Mesenchymal stem cell (in vitro differentiated cells and primary cell): ENCODE data around the gene AGPAT1.

ENCODE experiments used
- DNase-seq: peaks from one replicate; pipeline ENCODE4 v3.0.0-alpha.2; 2013
- H2AFZ ChIP-seq: one replicate; pipeline ENCODE4 v1.6.1; 2013; ENCODE audit warnings: low read depth, mild to moderate bottlenecking, control low read depth, inconsistent platforms, low read length, moderate library complexity
- H2AK5ac ChIP-seq: 2 replicates; pipeline ENCODE4 v1.6.1; 2013; ENCODE audit warnings: low read length, moderate library complexity, mild to moderate bottlenecking, inconsistent platforms; ENCODE audit not compliant: severe bottlenecking
- H2BK120ac ChIP-seq: one replicate; pipeline ENCODE4 v1.6.1; 2013; ENCODE audit warnings: low read depth, mild to moderate bottlenecking, inconsistent platforms, low read length, moderate library complexity
- H2BK12ac ChIP-seq, 2 experiments: one replicate each; pipeline ENCODE4 v1.6.1; 2013; ENCODE audit warnings: inconsistent platforms in 2 of 2, low read length in 2 of 2, mild to moderate bottlenecking in 2 of 2, moderate library complexity in 2 of 2, control low read depth in 1 of 2
- H2BK15ac ChIP-seq: one replicate; pipeline ENCODE4 v1.6.1; 2013; ENCODE audit warnings: mild to moderate bottlenecking, low read depth, inconsistent platforms; ENCODE audit not compliant: poor library complexity, severe bottlenecking
- H2BK5ac ChIP-seq: 2 replicates; pipeline ENCODE4 v1.6.1; 2013; ENCODE audit warnings: low read depth, mild to moderate bottlenecking, low read length, control low read depth, inconsistent platforms; ENCODE audit not compliant: poor library complexity, severe bottlenecking
- H3K14ac ChIP-seq, 2 experiments: one replicate each; pipeline ENCODE4 v1.6.1; 2013; ENCODE audit warnings: inconsistent platforms in 2 of 2, low read length in 2 of 2, control low read depth in 1 of 2, mild to moderate bottlenecking in 1 of 2, moderate library complexity in 1 of 2
- H3K18ac ChIP-seq, 2 experiments: one replicate each; pipeline ENCODE4 v1.6.1; 2013; ENCODE audit warnings: inconsistent platforms in 2 of 2, low read length in 2 of 2, control low read depth in 1 of 2, low read depth in 1 of 2, mild to moderate bottlenecking in 1 of 2
- H3K23ac ChIP-seq, 2 experiments: one replicate each; pipeline ENCODE4 v1.6.1; 2013; ENCODE audit warnings: inconsistent platforms in 2 of 2, low read length in 2 of 2, mild to moderate bottlenecking in 2 of 2, moderate library complexity in 2 of 2, control low read depth in 1 of 2
- H3K27ac ChIP-seq: 2 replicates; pipeline ENCODE4 v1.5.1; 2013; ENCODE audit warnings: mild to moderate bottlenecking, moderate library complexity, low read length, control low read depth, inconsistent platforms; ENCODE audit not compliant: poor library complexity, severe bottlenecking
- H3K27me3 ChIP-seq, 2 experiments: 2 replicates each; pipeline versions ENCODE4 v1.6.1 to v1.7.0; 2013; ENCODE audit warnings: low read length in 2 of 2, mild to moderate bottlenecking in 2 of 2, moderate library complexity in 2 of 2, control low read depth in 1 of 2, inconsistent platforms in 1 of 2; ENCODE audit not compliant: control insufficient read depth in 1 of 2, insufficient read depth in 1 of 2
- H3K36me3 ChIP-seq, 2 experiments: 2 replicates each; pipeline versions ENCODE4 v1.6.1 to v1.7.0; 2013; ENCODE audit warnings: low read length in 2 of 2, control low read depth in 1 of 2, inconsistent platforms in 1 of 2, low read depth in 1 of 2, mild to moderate bottlenecking in 1 of 2; ENCODE audit not compliant: insufficient read depth in 2 of 2, control insufficient read depth in 1 of 2
- H3K4ac ChIP-seq, 2 experiments: one replicate each; pipeline ENCODE4 v1.6.1; 2013; ENCODE audit warnings: inconsistent platforms in 2 of 2, low read length in 2 of 2, mild to moderate bottlenecking in 2 of 2, moderate library complexity in 2 of 2, control low read depth in 1 of 2, low read depth in 1 of 2
- H3K4me1 ChIP-seq: 2 replicates; pipeline ENCODE4 v1.6.1; 2013; ENCODE audit warnings: low read depth, low read length, control low read depth; ENCODE audit not compliant: control insufficient read depth, insufficient read depth
- H3K4me2 ChIP-seq: 2 replicates; pipeline ENCODE4 v1.6.1; 2013; ENCODE audit warnings: low read length, mild to moderate bottlenecking, inconsistent platforms; ENCODE audit not compliant: poor library complexity, severe bottlenecking
- H3K4me3 ChIP-seq, 2 experiments: 2 replicates each; pipeline versions ENCODE4 v1.5.1 to v1.7.0; 2013; ENCODE audit warnings: low read length in 2 of 2, mild to moderate bottlenecking in 2 of 2, control low read depth in 1 of 2, low read depth in 1 of 2; ENCODE audit not compliant: insufficient read depth in 1 of 2
- H3K79me1 ChIP-seq: replicated peaks from 2 replicates; pipeline ENCODE4 v1.6.1; 2013; ENCODE audit warnings: mild to moderate bottlenecking, control low read depth, low read length, inconsistent platforms; ENCODE audit not compliant: poor library complexity, severe bottlenecking
- H3K9ac ChIP-seq: 2 replicates; pipeline ENCODE4 v1.7.0; 2013; ENCODE audit warnings: mild to moderate bottlenecking, low read length, moderate library complexity
- H3K9me3 ChIP-seq: 2 replicates; pipeline ENCODE4 v1.7.0; 2013; ENCODE audit warnings: mild to moderate bottlenecking, low read length; ENCODE audit not compliant: control insufficient read depth
- H4K8ac ChIP-seq: one replicate; pipeline ENCODE4 v1.6.1; 2013; ENCODE audit warnings: inconsistent platforms, mild to moderate bottlenecking, low read length, moderate library complexity
- H4K91ac ChIP-seq: one replicate; pipeline ENCODE4 v1.6.1; 2013; ENCODE audit warnings: mild to moderate bottlenecking, low read length, inconsistent platforms
- WGBS: methylation state at CpG from one replicate; pipeline ENCODE4 v1.1.7; 2013; ENCODE audit warnings: mixed read lengths; 5-methylcytosine and 5-hydroxymethylcytosine counted together

Gene AGPAT1

DNA sequence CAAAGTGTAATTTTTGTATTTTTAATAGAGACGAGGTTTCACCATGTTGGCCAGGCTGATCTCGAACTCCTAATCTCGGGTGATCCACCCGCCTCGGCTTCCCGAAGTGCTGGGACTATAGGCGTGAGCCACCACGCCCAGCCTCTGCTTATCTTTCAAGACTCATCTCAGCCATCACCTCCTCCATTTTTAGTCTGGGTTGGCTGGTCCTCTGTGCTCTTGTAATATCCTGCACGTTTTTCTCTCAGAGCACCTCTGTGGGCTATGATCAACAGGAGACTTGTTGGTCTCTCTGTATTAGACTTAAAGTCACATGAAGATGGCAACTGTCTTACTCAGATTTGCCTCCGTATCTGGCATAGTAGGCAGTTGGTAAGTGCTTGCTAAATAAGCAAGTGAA, 40.4 kb upstream of the AGPAT1 start:
- Histone ChIP-seq H2AK5ac (no peak overlapping the region), H3K36me3 (peaks cover 0 to 2% of the 10 kb centered on the region in 2 experiments), H3K4me3 (no peak overlapping the region), H2BK120ac (no peak overlapping the region), H3K4me2 (no peak overlapping the region), H3K27ac (no peak overlapping the region), H3K79me1 (no peaks in the 10 kb centered on the region), H3K14ac (no peak overlapping the region), H4K91ac (no peak overlapping the region), H3K9ac (no peak overlapping the region), H2BK12ac (no peak overlapping the region), H2AFZ (no peak overlapping the region), H4K8ac (no peak overlapping the region), H2BK15ac (no peak overlapping the region), H3K4ac (no peak overlapping the region), H3K27me3 (peaks cover 44 to 51% of the 10 kb centered on the region in 2 experiments), H3K23ac (no peak overlapping the region), H3K9me3 (no peaks in the 10 kb centered on the region), H2BK5ac (no peak overlapping the region), H3K18ac (no peak overlapping the region), H3K4me1 (no peaks in the 10 kb centered on the region)
- 89% methylated on average over 10 of the region's 10 CpGs for WGBS
- DNase-seq: no peak

DNA sequence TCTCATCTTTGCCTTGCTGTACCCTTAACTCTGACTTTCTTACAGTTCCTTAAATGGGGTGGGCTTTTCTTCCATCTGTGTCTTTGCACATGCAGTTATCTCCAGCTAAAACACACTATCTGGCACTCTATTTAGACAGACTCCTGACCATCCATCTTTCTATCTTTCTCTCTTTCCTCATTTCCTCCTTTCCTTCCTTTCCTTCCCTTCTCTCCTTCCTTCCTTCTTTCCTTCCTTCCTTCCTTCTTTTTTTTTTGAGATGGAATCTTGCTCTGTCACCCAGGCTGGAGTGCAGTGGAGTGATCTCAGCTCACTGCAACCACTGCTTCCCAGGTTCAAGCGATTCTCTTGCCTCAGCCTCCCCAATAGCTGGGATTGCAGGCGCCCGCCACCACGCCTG, 39.7 kb upstream of the AGPAT1 start:
- Histone ChIP-seq H3K4me1 (no peaks in the 10 kb centered on the region), H3K27me3 (peaks cover 44% of the 10 kb centered on the region in 2 experiments), H2BK12ac (no peak overlapping the region), H3K36me3 (peaks cover 0 to 2% of the 10 kb centered on the region in 2 experiments), H2BK15ac (no peak overlapping the region), H3K4me2 (no peak overlapping the region), H3K14ac (no peak overlapping the region), H3K18ac (no peak overlapping the region), H3K9ac (no peak overlapping the region), H3K4me3 (no peak overlapping the region), H4K91ac (no peak overlapping the region), H2AFZ (no peak overlapping the region), H3K23ac (no peak overlapping the region), H2BK5ac (no peak overlapping the region), H3K79me1 (no peaks in the 10 kb centered on the region), H4K8ac (no peak overlapping the region), H3K4ac (no peak overlapping the region), H3K27ac (no peak overlapping the region), H2BK120ac (no peak overlapping the region), H3K9me3 (no peaks in the 10 kb centered on the region), H2AK5ac (no peak overlapping the region)
- WGBS: 100% methylated on average over 4 of the region's 4 CpGs
- no peak for DNase-seq

- H3K9me3 ChIP-seq: no peaks in the 10 kb centered on the region
- no peaks in the 10 kb centered on the region for H3K79me1 ChIP-seq
- no peak overlapping the region for H2BK120ac ChIP-seq
- H3K23ac ChIP-seq: no peak overlapping the region
- H3K27me3 ChIP-seq: peaks cover 29 to 31% of the 10 kb centered on the region in 2 experiments
- H3K27ac ChIP-seq: no peak overlapping the region
- no peak overlapping the region for H2AFZ ChIP-seq
- H4K91ac ChIP-seq: no peak overlapping the region
- H2AK5ac ChIP-seq: no peak overlapping the region
- no peak for DNase-seq
- no peaks in the 10 kb centered on the region for H3K4me1 ChIP-seq
- no peak overlapping the region for H3K18ac ChIP-seq
- H3K4me3 ChIP-seq: no peak overlapping the region
- no peak overlapping the region for H3K4ac ChIP-seq
- H3K9ac ChIP-seq: no peak overlapping the region
- no peak overlapping the region for H2BK5ac ChIP-seq
- no CpG with 5 or more reads among the region's 3 CpGs for WGBS
- peaks cover 0 to 2% of the 10 kb centered on the region in 2 experiments for H3K36me3 ChIP-seq
- H2BK12ac ChIP-seq: no peak overlapping the region
- no peak overlapping the region for H2BK15ac ChIP-seq
- H4K8ac ChIP-seq: no peak overlapping the region
- H3K4me2 ChIP-seq: no peak overlapping the region
- no peak overlapping the region for H3K14ac ChIP-seq
Observed at GRCh38 chr6:32214126-32214525, 38.2 kb upstream of the AGPAT1 start.

DNA sequence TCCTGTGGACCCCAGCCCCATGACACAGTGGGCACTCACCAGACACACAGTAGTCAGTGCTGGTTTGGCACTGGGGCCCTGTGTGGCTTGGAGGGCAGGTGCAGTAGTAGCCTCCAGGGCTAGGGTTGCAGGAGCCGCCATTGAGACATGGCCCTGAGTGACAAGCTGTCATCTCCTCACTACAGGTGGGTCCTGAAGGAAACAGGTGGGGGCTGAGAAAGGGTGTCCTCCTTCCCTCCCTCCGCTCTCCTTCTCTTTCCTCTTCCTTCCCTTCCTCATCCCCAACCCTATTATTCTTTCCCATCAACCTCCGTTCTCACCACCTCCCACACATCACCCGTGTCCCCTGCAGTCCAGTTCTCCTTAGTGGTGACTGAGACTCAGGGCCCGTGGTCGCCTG, 37.8 kb upstream of the AGPAT1 start:
- 67% methylated on average over 1 of the region's 6 CpGs for WGBS
- no peak overlapping the region for H3K18ac ChIP-seq
- H3K4ac ChIP-seq: no peak overlapping the region
- no peak overlapping the region for H4K91ac ChIP-seq
- no peak overlapping the region for H3K14ac ChIP-seq
- H2AFZ ChIP-seq: no peak overlapping the region
- no peak overlapping the region for H3K23ac ChIP-seq
- H3K36me3 ChIP-seq: peaks cover 0 to 2% of the 10 kb centered on the region in 2 experiments
- no peak overlapping the region for H2AK5ac ChIP-seq
- H2BK5ac ChIP-seq: no peak overlapping the region
- H3K9me3 ChIP-seq: no peaks in the 10 kb centered on the region
- no peak overlapping the region for H2BK120ac ChIP-seq
- no peak overlapping the region for H4K8ac ChIP-seq
- H3K4me1 ChIP-seq: no peaks in the 10 kb centered on the region
- no peak overlapping the region for H2BK12ac ChIP-seq
- H3K4me3 ChIP-seq: no peak overlapping the region
- H3K79me1 ChIP-seq: no peaks in the 10 kb centered on the region
- no peak for DNase-seq
- no peak overlapping the region for H2BK15ac ChIP-seq
- H3K4me2 ChIP-seq: no peak overlapping the region
- H3K27me3 ChIP-seq: peaks cover 25 to 30% of the 10 kb centered on the region in 2 experiments
- H3K27ac ChIP-seq: no peak overlapping the region
- H3K9ac ChIP-seq: no peak overlapping the region
